Globus pallidus (tissue), 1 donor: ENCODE measurements around the gene BNC2.

Experiments used
- DNase-seq: peaks from one replicate; pipeline ENCODE4 v3.0.0-alpha.2; 2015; ENCODE audit warnings: low spot score

Gene BNC2

GRCh38 chr9:16601991-16602390, 268.5 kb downstream of the BNC2 start:
- no peak for DNase-seq

GRCh38 chr9:16598316-16598715, 272.2 kb downstream of the BNC2 start:
- no peak for DNase-seq

- no peak for DNase-seq
These were observed 273.3 kb downstream of the BNC2 start for GRCh38 chr9:16597136-16597535.

- no peak for DNase-seq
These were observed 275.2 kb downstream of the BNC2 start for GRCh38 chr9:16595227-16595626.

- DNase-seq, result no peak
These were observed 275.7 kb downstream of the BNC2 start for GRCh38 chr9:16594787-16595186.

- no peak for DNase-seq
These were observed 276.7 kb downstream of the BNC2 start for GRCh38 chr9:16593746-16594145.

GRCh38 chr9:16591092-16591491, 279.4 kb downstream of the BNC2 start:
- DNase-seq, result no peak

- no peak for DNase-seq
These were observed 284.9 kb downstream of the BNC2 start for GRCh38 chr9:16585591-16585990.

GRCh38 chr9:16579872-16580432, 290.5 kb downstream of the BNC2 start:
- DNase-seq, result no peak

- no peak for DNase-seq
These were observed 294.6 kb downstream of the BNC2 start for GRCh38 chr9:16575986-16576245.

GRCh38 chr9:16575142-16575985, 295.1 kb downstream of the BNC2 start:
- DNase-seq, result no peak

GRCh38 chr9:16572005-16572734, 298.3 kb downstream of the BNC2 start:
- no peak for DNase-seq

GRCh38 chr9:16571127-16571802, 299.2 kb downstream of the BNC2 start:
- no peak for DNase-seq

- DNase-seq, result no peak
These were observed 307.0 kb downstream of the BNC2 start for GRCh38 chr9:16563446-16563845.

- no peak for DNase-seq
These were observed 309.3 kb downstream of the BNC2 start for GRCh38 chr9:16561121-16561520.

- no peak for DNase-seq
These were observed 310.9 kb downstream of the BNC2 start for GRCh38 chr9:16559418-16560188.

- DNase-seq, result no peak
These were observed 314.7 kb downstream of the BNC2 start for GRCh38 chr9:16555802-16556201.

- DNase-seq, result no peak
These were observed 316.5 kb downstream of the BNC2 start for GRCh38 chr9:16553869-16554540.

GRCh38 chr9:16552252-16552651, 318.2 kb downstream of the BNC2 start:
- DNase-seq, result no peak

- no peak for DNase-seq
These were observed 318.8 kb downstream of the BNC2 start for GRCh38 chr9:16551692-16552091.

GRCh38 chr9:16545639-16546038, 324.8 kb downstream of the BNC2 start:
- DNase-seq, result no peak
